ENCODE measurements around the gene PCBP3.

- TF ChIP-seq, protein P1, sequence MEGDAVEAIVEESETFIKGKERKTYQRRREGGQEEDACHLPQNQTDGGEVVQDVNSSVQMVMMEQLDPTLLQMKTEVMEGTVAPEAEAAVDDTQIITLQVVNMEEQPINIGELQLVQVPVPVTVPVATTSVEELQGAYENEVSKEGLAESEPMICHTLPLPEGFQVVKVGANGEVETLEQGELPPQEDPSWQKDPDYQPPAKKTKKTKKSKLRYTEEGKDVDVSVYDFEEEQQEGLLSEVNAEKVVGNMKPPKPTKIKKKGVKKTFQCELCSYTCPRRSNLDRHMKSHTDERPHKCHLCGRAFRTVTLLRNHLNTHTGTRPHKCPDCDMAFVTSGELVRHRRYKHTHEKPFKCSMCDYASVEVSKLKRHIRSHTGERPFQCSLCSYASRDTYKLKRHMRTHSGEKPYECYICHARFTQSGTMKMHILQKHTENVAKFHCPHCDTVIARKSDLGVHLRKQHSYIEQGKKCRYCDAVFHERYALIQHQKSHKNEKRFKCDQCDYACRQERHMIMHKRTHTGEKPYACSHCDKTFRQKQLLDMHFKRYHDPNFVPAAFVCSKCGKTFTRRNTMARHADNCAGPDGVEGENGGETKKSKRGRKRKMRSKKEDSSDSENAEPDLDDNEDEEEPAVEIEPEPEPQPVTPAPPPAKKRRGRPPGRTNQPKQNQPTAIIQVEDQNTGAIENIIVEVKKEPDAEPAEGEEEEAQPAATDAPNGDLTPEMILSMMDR (conservative IDR thresholded peaks at IDR 0.05) = no peak
- no peak for TF ChIP-seq EZH2 (IDR thresholded peaks at IDR 0.05; ENCODE audit: low read depth)
Measured at GRCh38 chr21:45850181-45850580, 206.7 kb downstream of the PCBP3 start.
